H1 (cell line): ENCODE measurements around the gene CTPS2. TPM values are rescaled to one million over a fixed set of nuclear protein-coding genes. Genes with fewer than 3 reads are reported as not detected.

Source experiments
- CTCF ChIA-PET: fragments of 300-600 bp; sonication (Branson Sonifier 250); formaldehyde crosslinking; loops from one replicate; lab custom pipeline; 2021; ENCODE audit not compliant: partially characterized antibody; lab: Charles Lee
- POLR2A ChIA-PET: fragments of 300-600 bp; sonication (Branson Sonifier 250); formaldehyde crosslinking; loops from one replicate; lab custom pipeline; 2021; ENCODE audit warnings: inconsistent platforms; ENCODE audit not compliant: partially characterized antibody; lab: Charles Lee
- DNase-seq, 2 experiments: peaks; one replicate each; pipeline versions ENCODE4 v3.0.0 to v3.0.0-alpha.2; 2010 to 2022; ENCODE audit warnings: low spot score in 2 of 2, low read depth in 1 of 2, mixed read lengths in 1 of 2
- FAIRE-seq: peaks from 2 replicates; lab custom pipeline; 2011; peaks lifted over from hg19 to GRCh38; lab: Jason Lieb, UNC
- H2AFZ ChIP-seq: 2 replicates; pipeline ENCODE4 v1.8.1; 2012; ENCODE audit warnings: low read length, inconsistent platforms
- H2AK5ac ChIP-seq: 2 replicates; pipeline ENCODE4 v1.6.1; 2013; ENCODE audit warnings: low read depth, low read length
- H2BK120ac ChIP-seq: replicated peaks from 2 replicates; pipeline ENCODE3; 2013; ENCODE audit warnings: low read depth, low read length, inconsistent platforms
- H2BK12ac ChIP-seq: 2 replicates; pipeline ENCODE4 v1.6.1; 2013; ENCODE audit warnings: low read depth, low read length
- H2BK15ac ChIP-seq: 2 replicates; pipeline ENCODE4 v1.6.1; 2013; ENCODE audit warnings: low read length
- H2BK20ac ChIP-seq: 2 replicates; pipeline ENCODE4 v1.6.1; 2013; ENCODE audit warnings: low read length
- H2BK5ac ChIP-seq: 2 replicates; pipeline ENCODE4 v1.6.1; 2013; ENCODE audit warnings: low read depth, low read length
- H3K14ac ChIP-seq: 2 replicates; pipeline ENCODE4 v1.6.1; 2013; ENCODE audit warnings: inconsistent platforms; ENCODE audit not compliant: insufficient read length
- H3K18ac ChIP-seq: 2 replicates; pipeline ENCODE4 v1.6.1; 2013; ENCODE audit warnings: low read length; ENCODE audit errors: extremely low read depth
- H3K23ac ChIP-seq: 2 replicates; pipeline ENCODE4 v1.6.1; 2013; ENCODE audit warnings: inconsistent platforms; ENCODE audit not compliant: insufficient read length
- H3K23me2 ChIP-seq: 2 replicates; pipeline ENCODE4 v1.6.1; 2013; ENCODE audit warnings: low read depth, low read length
- H3K27ac ChIP-seq: 2 replicates; pipeline ENCODE4 v1.6.1; 2011; ENCODE audit warnings: low read depth, low read length, inconsistent platforms
- H3K27me3 ChIP-seq, 4 experiments: replicated peaks in 1 of 4; 1 replicate in 1 of 4; 2 replicates in 3 of 4; pipeline versions ENCODE4 v1.6.1 to v1.8.1; 2011 to 2013; ENCODE audit warnings: low read length in 3 of 4, mild to moderate bottlenecking in 3 of 4, inconsistent platforms in 2 of 4, mixed read lengths in 2 of 4, moderate library complexity in 1 of 4; ENCODE audit not compliant: control insufficient read depth in 3 of 4, insufficient read depth in 3 of 4; ENCODE audit errors: extremely low read depth in 1 of 4
- H3K36me3 ChIP-seq, 4 experiments: 2 replicates each; pipeline versions ENCODE4 v1.6.1 to v1.8.1; 2011 to 2013; ENCODE audit warnings: mild to moderate bottlenecking in 4 of 4, low read length in 3 of 4, moderate library complexity in 2 of 4, control low read depth in 1 of 4, inconsistent platforms in 1 of 4; ENCODE audit not compliant: insufficient read depth in 4 of 4, control insufficient read depth in 2 of 4
- H3K4ac ChIP-seq: replicated peaks from 2 replicates; pipeline ENCODE3; 2013; ENCODE audit warnings: low read length, low read depth, mixed read lengths, inconsistent platforms; ENCODE audit not compliant: insufficient read length
- H3K4me1 ChIP-seq, 4 experiments: replicated peaks in 1 of 4; 1 replicate in 1 of 4; 2 replicates in 3 of 4; pipeline versions ENCODE4 v1.6.1 to v1.8.1; 2011 to 2013; ENCODE audit warnings: low read length in 3 of 4, inconsistent platforms in 2 of 4, mixed read lengths in 1 of 4; ENCODE audit not compliant: insufficient read depth in 4 of 4, control insufficient read depth in 3 of 4
- H3K4me2 ChIP-seq, 2 experiments: 2 replicates each; pipeline versions ENCODE4 v1.6.1 to v1.8.1; 2011 to 2013; ENCODE audit warnings: low read depth in 2 of 2, low read length in 2 of 2, control low read depth in 1 of 2, inconsistent platforms in 1 of 2, mild to moderate bottlenecking in 1 of 2; ENCODE audit not compliant: insufficient read depth in 1 of 2
- H3K4me3 ChIP-seq, 4 experiments: fragments of 200-600, 300-600 bp in 1 of 4; sonication (generic), shearing (Covaris generic), sonication (Bioruptor Twin) in 1 of 4; 2 replicates each; pipeline versions ENCODE4 v1.5.1 to v1.8.1; 2011 to 2016; ENCODE audit warnings: low read length in 4 of 4, low read depth in 3 of 4, control low read depth in 2 of 4, inconsistent platforms in 2 of 4, mild to moderate bottlenecking in 2 of 4, mixed read lengths in 1 of 4, moderate library complexity in 1 of 4; ENCODE audit not compliant: insufficient read depth in 2 of 4; ENCODE audit errors: extremely low read depth in 1 of 4
- H3K56ac ChIP-seq: replicated peaks from 2 replicates; pipeline ENCODE3; 2013; ENCODE audit warnings: low read depth, mild to moderate bottlenecking, mixed read lengths, low read length, inconsistent platforms; ENCODE audit not compliant: insufficient read length
- H3K79me1 ChIP-seq: 2 replicates; pipeline ENCODE4 v1.6.1; 2013; ENCODE audit warnings: low read depth, low read length, control low read depth
- H3K79me2 ChIP-seq, 2 experiments: 2 replicates each; pipeline versions ENCODE4 v1.6.1 to v1.8.1; 2012 to 2013; ENCODE audit warnings: low read length in 2 of 2, mild to moderate bottlenecking in 2 of 2, inconsistent platforms in 1 of 2; ENCODE audit not compliant: insufficient read depth in 2 of 2, control insufficient read depth in 1 of 2
- H3K9ac ChIP-seq, 4 experiments: replicated peaks in 1 of 4; 1 replicate in 1 of 4; 2 replicates in 3 of 4; pipeline versions ENCODE4 v1.6.1 to v1.8.1; 2011 to 2013; ENCODE audit warnings: low read depth in 3 of 4, low read length in 3 of 4, control low read depth in 2 of 4, mild to moderate bottlenecking in 2 of 4, moderate library complexity in 2 of 4, inconsistent platforms in 1 of 4; ENCODE audit errors: extremely low read depth in 1 of 4
- H3K9me3 ChIP-seq, 2 experiments: 2 replicates each; pipeline versions ENCODE4 v1.6.1 to v1.8.1; 2012 to 2013; ENCODE audit warnings: mild to moderate bottlenecking in 2 of 2, moderate library complexity in 2 of 2, control low read depth in 1 of 2, inconsistent platforms in 1 of 2, low read depth in 1 of 2, low read length in 1 of 2, mixed read lengths in 1 of 2; ENCODE audit not compliant: insufficient read depth in 2 of 2
- H4K20me1 ChIP-seq, 2 experiments: replicated peaks in 1 of 2; 2 replicates each; pipeline versions ENCODE3 to v1.8.1; 2011 to 2013; ENCODE audit warnings: inconsistent platforms in 2 of 2, low read length in 2 of 2, mild to moderate bottlenecking in 1 of 2; ENCODE audit not compliant: insufficient read depth in 2 of 2, control insufficient read depth in 1 of 2
- H4K5ac ChIP-seq: 2 replicates; pipeline ENCODE4 v1.6.1; 2013; ENCODE audit warnings: low read length, low read depth, mixed read lengths, inconsistent platforms; ENCODE audit not compliant: insufficient read length
- H4K8ac ChIP-seq: 2 replicates; pipeline ENCODE4 v1.8.0; 2013; ENCODE audit warnings: mild to moderate bottlenecking, moderate library complexity, low read length, inconsistent platforms; ENCODE audit not compliant: insufficient read depth; ENCODE audit errors: extremely low read depth
- H4K91ac ChIP-seq: replicated peaks from 2 replicates; pipeline ENCODE3; 2013; ENCODE audit warnings: low read length, mixed read lengths, inconsistent platforms; ENCODE audit not compliant: insufficient read length
- BRCA1 ChIP-seq: IDR thresholded peaks from 2 replicates; pipeline ENCODE4 v1.6.1; 2012; ENCODE audit warnings: low read depth, low read length, improper control_type of control experiment
- EGR1 ChIP-seq: IDR thresholded peaks from 2 replicates; pipeline ENCODE4 v1.6.1; 2011; ENCODE audit warnings: low read depth, low read length, borderline replicate concordance
- NRF1 ChIP-seq: IDR thresholded peaks from 2 replicates; pipeline ENCODE4 v1.6.1; 2011; ENCODE audit warnings: mild to moderate bottlenecking, low read depth, low read length, improper control_type of control experiment
- TAF1 ChIP-seq: IDR thresholded peaks from 2 replicates; pipeline ENCODE4 v1.6.1; 2011; ENCODE audit warnings: mild to moderate bottlenecking, low read depth, low read length
- WGBS, 2 experiments: shearing (Covaris generic) in 1 of 2; methylation state at CpG; one replicate each; pipeline versions ENCODE4 v1.1.6 to v1.1.7; 2013 to 2015; ENCODE audit warnings: low lambda C conversion rate in 2 of 2, mixed read lengths in 2 of 2, inconsistent platforms in 1 of 2, low coverage in 1 of 2, missing lambda C conversion rate in 1 of 2; ENCODE audit not compliant: insufficient replicate concordance in 2 of 2, insufficient coverage in 1 of 2, insufficient read length in 1 of 2; ENCODE audit errors: extremely low coverage in 1 of 2, missing lambda C conversion rate in 1 of 2; 5-methylcytosine and 5-hydroxymethylcytosine counted together
- polyA plus RNA-seq, 7 experiments: library from polyadenylated mRNA; depleted of rRNA in 3 of 7; stranded (reverse) in 5 of 7; unstranded in 2 of 7; fragments of >200 nt in 5 of 7; fragments of 200-250 nt in 2 of 7; gene quantifications; 1 replicate in 5 of 7; 2 replicates in 1 of 7; 4 replicates in 1 of 7; pipeline versions ENCODE4 v1.2.1 to v1.2.3, GENCODE V29; 2011 to 2013; ENCODE audit warnings: missing spikeins in 2 of 7, mixed read lengths in 2 of 7
- total RNA-seq: library from RNA; stranded (reverse); fragmentation: NEBNext Ultra II Directional; extraction: Animal tissue kit (Norgen Biotek cat#: 25700); gene quantifications from 2 replicates; pipeline ENCODE4 v1.2.1, GENCODE V29; 2021

The CTPS2 gene
- total and polyA plus RNA-seq, 2 of the 8 experiments (the other 6 are each of a cell fraction or from before 2014, with no cell fraction given): 17.1 to 34.0 TPM

DNA sequence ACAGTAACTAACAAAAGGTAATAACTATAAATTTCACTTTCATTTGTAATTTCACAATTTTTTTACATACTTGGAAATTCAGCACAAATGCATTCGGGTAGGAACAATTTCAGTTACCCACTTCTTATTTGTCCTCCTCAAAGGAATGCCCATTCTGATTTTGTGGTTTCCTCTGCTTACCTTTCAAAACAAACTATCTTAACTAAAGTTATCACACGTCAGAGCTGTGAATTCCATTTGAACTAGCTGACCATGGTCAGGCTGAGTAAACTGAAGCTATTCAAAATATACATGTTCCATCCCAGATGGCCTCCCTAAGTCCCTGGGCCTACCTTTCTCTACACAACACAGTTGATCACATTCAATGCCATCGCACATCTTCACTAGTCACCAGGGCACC is 4.5 kb downstream of the CTPS2 start:
- Histone ChIP-seq H4K20me1 (no peaks in the 10 kb centered on the region), H3K4ac (no peak overlapping the region), H2BK5ac (no peak overlapping the region), H2BK20ac (no peak overlapping the region), H3K56ac (no peak overlapping the region), H3K4me2 (no peak overlapping the region), H2BK120ac (no peak overlapping the region), H3K4me3 (no peak overlapping the region), H3K14ac (no peak overlapping the region), H3K36me3 (peaks cover 0 to 12% (median 4%) of the 10 kb centered on the region in 4 experiments; a peak in 3 of 8 replicates), H3K4me1 (peaks cover 0 to 2% (median 0%) of the 10 kb centered on the region in 4 experiments; a peak in 2 of 7 replicates), H3K9ac (no peak overlapping the region), H3K18ac (no peak overlapping the region), H3K9me3 (no peaks in the 10 kb centered on the region), H3K23me2 (peaks cover 3% of the 10 kb centered on the region; the same call in 1 of the 2 replicates), H4K8ac (no peak overlapping the region), H4K5ac (no peak overlapping the region), H3K23ac (no peak overlapping the region), H3K79me2 (peaks cover 0 to 14% of the 10 kb centered on the region in 2 experiments; a peak in 1 of 4 replicates), H3K27ac (no peak overlapping the region), H3K79me1 (no peaks in the 10 kb centered on the region), H4K91ac (no peak overlapping the region), H2AK5ac (no peak overlapping the region), H2BK15ac (no peak overlapping the region), H3K27me3 (no peaks in the 10 kb centered on the region), H2BK12ac (no peak overlapping the region), H2AFZ (no peak overlapping the region)
- DNase-seq: no peak
- FAIRE-seq: no peak
- CTCF ChIA-PET: no interaction called here
- POLR2A ChIA-PET: interaction anchor here (1.1 to 2.0 kb wide), 2 partner anchors 12 to 13 kb away, joined by 3 to 6 read pairs; partner anchors contain the start of gene SYAP1
- 94% methylated on average over 3 of the region's 3 CpGs; no CpG with 5 or more reads in 1 of the 2 experiments for WGBS, 2 experiments
- TF ChIP-seq NRF1: no peak
- no peak for TF ChIP-seq BRCA1
- TF ChIP-seq TAF1: no peak
- TF ChIP-seq EGR1: no peak
